Superior temporal gyrus (tissue), 1 donor: Measurements from ENCODE around the gene CDC20B.

ENCODE experiments used
- DNase-seq: peaks from one replicate; pipeline ENCODE4 v3.0.0-alpha.2; 2016; ENCODE audit errors: extremely low spot score

The CDC20B gene, protein sequence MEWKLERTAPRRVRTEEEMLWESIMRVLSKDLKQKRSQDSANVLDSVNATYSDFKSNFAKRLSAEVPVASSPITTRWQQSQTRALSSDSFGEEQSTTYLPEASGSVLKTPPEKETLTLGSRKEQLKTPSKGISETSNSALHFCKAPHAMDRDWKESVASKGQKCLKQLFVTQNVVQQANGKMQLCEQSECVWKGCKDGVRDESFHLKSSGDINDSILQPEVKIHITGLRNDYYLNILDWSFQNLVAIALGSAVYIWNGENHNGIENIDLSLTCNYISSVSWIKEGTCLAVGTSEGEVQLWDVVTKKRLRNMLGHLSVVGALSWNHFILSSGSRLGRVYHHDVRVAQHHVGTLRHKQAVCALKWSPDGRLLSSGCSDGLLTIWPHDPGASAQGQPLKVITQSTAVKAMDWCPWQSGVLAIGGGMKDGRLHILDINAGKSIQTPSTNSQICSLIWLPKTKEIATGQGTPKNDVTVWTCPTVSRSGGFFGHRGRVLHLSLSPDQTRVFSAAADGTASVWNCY

DNA sequence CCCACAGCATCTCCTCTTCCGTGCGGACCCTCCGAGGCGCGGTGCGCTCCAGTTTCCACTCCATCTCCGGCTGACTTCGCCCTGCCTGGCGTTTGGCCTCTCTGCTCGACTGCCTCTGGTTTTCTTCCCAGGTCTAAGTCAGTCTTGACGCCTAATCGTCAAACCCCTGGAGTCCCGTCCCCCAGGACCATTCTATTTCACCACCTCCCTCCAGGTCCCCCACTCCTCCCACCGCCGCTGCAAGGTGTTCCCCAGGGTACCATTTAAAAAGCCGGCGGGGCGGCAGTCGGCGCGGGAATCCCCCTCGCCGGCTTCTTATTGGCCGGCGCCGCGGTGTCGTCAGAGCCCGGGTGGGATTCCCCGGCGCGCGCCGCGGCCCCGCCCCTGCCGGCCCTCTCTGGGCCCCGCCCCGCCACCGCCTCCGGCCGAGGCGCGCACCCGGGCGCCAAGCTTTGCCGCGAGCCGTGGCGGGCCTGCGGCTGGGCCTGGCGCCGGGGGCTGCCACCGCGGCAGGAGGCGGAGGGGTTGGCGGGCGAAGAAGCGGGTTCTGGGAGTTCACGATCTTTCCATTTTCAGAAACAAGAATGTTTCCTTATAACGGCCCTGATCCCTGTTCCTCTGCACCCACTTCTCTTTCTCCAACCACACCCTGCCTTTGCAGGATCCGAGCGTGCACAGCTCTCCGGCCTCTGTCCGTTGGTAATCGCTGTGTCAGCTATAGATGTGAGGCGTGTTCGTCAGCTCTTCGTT is at the start of gene CDC20B:
Gene CDC20B (minus strand): TSS at position 241 of the 750 bp plus-strand sequence. CDS start 177 bp downstream, at position 64.
- no peak for DNase-seq

DNA sequence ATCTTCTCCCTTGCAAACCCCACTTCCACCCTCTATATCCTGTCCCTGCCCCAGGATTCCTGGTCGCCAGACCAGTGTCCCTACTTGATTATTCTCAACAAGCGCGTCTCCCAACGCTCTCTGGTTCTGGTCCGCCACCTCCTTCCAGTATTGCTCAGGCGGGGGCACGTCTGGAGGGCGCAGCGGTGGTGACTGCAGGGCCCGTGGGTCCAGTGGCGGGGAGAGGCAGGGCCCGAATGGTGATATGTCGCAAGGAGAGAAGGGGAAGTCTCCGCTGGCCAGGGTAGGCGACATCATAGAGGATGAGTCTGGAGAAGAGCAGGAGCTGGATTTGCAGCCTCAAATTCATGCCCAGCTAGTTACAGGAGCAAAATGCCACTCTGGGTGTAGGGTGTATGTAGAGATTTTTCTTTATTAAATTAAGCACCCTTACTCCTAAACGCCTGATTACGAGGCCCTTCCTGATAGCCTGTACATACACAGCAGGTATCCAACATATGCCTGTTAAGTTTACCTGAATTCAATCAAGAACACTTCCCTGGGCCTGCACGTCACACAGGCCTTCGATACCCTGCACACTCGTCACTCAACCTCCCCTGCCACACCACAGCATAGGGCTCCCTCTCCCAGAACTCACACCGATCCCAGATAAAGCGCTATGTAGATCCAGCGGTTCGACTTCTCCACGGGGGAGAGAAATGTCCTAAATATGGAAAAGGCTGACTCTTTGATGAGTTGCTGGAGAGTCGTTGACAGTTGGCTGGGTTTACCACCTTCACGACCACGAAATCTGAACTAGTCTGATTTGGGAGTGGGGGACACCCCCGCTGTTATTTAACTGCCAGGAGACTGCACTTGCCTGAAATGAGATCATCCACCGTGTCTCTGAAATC is 49.4 kb upstream of the CDC20B start:
- no peak for DNase-seq

DNA sequence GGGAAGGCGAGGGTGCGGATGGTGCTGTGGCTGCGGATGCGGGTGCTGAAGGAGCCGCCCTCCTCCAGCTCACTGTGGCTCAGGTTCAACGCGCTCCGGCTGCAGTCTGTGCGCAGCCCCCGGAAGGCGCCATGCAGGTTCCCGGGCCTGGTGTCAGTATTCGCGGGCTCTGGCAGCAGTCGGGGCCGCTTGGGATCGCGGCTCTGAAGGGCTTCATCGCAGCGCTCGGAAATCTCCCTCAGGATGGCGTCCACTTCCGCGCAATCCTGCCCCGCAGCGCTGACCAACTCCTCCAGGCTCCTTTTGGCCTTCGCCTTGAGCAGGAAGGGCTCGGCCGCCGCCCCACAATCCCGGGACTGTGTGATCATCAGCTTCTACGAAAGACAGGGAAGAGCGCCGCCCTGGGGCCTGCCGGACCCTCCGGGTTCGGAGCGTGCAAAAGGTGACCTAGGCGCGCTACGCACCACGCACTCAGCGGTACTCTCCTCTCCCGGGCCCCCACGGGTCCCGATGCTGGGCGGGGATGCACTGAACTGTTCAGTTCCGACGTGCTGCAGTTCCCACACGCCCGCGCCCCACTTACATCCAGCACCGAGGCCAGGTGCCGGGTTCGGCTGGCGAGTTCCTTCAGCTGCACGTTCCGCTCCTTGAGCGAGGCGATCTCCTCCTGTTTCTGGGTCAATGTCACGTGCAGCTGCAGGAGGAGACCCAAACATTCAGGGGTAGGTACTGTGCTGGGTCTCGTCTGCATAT is 47.6 kb upstream of the CDC20B start:
- DNase-seq, result no peak

DNA sequence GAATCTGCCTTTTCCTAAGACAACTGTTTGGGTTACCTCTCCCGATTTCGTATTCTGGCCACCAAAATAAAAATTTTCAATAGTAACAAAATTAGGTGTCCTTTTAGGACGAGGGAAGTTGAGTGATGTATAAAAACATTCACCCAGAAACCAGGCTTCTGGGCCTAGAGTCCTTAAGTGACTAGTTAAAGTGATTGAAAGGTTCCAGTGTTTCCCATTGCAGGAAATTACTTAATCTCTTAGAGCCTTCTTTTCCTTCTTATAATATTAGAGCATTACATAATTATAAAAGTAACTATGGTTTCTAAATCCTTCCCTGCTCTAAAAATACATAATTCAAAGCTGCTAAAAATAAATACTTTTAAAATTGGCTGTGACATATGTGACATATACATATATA is 46.8 kb upstream of the CDC20B start:
- no peak for DNase-seq

DNA sequence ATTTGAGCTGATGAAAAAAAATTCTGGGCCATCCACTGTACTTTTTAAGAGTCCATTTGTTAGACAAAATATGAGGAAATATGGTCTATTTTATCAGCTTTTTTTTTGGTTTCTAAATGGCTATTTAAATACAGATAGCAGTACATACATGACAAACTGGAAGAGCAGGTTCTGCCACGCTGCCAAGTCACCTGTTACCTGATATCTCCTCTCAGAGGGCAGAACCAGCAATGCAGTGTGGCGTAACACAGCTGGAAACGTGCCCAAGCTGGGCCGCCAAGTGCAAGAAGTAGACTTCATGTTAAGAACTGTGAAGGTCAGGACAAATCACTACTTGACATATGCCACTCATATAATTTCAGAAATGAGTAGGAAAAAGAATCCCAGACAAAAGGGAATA is 46.0 kb upstream of the CDC20B start:
- DNase-seq, result no peak

DNA sequence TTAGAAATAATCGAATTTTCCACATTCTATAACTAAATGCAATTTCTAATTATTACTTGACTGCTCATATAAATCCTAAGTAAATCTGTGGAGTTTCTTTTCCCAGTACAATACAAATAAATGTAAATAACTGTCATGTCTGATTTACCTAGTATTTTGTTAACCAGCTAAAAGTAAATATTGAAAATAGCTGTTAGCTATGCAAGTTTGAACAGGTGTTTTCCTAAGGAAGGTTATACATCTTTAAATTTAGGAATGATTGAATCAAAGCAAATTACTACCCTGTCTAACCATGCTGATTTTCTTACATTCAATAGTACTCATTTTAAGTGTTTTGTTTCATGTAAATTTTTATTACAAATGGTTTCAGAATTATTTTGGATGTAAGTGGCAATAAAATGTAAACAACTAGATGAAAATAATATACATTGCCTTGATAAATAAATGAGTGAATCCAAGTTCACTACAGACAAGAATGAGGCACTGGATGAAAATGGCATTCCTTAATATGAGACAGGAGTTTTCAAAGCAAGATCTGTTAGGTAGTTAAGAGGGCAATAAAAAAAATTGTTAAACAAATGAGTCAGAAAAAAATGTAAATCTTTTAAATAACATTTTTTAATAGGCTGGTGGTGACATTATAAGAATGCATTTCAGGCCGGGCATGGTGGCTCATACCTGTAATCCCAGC is 38.4 kb upstream of the CDC20B start:
- DNase-seq, result no peak

DNA sequence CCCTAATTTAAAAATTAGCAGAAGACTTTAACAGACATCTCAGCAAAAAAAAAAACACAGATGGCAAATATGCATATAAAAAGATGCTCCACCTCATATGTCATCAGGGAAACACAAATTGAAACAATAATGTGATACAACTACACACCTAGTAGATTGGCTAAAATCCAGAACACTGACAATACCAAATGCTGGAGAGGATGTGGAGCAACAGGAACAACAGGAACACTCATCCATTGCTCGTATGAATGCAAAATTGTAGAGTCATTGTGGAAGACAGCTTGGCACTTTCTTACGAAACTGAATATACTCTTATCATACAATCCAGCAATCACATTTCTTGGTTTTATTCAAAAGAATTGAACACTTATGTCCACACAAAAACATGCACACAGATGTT is 32.0 kb upstream of the CDC20B start:
- no peak for DNase-seq

DNA sequence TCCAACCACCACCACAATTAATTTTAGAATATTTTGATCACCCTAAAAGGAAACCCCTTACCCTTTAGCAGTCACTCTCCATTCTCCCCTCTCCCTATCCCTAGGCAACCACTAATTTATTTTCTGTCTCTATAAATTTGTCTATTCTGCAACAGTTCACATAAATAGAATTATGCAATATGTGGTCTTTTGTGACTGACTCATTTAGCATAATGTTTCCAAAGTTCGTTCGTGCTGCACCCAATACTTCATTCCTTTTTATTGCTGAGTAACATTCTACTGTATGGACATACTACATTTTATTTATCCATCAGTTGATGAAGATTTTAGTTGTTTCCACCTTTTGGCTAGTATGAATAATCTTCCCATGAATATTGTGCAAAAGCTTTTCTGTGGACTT is 18.2 kb upstream of the CDC20B start:
- DNase-seq, result no peak

DNA sequence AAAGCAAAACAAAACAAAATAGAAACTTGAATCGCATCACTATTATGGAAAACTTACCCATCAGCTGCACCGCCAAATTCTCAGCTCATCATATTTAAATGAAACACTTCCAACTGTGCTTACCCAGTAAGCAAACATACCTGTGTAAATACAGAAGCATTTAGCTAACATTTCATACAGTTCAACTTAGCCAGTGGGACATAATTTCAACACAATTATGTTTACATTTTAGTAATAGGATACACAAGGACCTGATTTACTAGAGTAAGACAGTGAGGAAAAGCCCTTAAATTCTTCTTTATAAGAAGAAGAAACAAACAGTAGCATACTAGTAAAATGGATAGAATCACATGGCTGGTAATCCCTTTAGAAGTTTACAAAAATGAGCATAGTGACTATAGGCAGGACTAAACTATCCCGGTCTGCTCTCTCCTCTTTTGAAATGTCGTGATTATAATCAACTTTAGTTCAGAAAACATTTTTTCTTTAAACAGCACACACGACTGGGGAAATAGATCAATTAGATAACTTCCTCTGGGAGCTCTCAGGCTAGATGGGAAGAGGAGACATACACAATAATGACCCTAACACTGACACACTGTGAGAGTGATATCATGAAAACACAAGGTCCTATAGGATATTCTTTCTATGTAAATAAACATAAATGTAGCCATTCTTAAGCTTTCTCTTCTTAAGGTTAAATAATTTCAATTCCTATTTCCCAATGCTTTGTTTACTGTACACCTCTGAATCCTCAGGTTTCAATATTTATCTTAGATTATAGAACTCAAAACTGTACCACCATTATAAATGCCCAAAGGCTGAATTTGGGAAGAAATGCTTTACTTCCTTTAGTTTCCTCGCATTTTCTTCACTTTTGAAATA is 15.9 kb upstream of the CDC20B start:
- no peak for DNase-seq

DNA sequence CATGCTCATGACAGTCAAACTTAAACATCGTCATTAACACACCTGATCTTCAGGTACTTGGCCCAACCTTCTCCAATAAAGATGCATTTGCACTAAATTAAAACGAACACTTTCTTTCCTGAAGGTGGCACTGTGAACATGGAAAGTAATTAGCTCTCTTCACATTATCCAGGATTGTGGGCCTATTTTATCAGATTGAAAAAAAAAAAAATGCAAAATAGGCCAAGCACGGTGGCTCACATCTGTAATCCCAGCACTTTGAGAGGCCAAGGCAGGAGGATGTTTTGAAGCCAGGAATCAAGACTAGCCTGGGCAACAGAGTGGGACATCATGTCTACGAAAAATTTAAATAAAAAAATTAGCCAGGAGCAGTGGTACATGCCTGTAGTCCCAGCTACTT is 14.4 kb upstream of the CDC20B start:
- DNase-seq, result no peak

DNA sequence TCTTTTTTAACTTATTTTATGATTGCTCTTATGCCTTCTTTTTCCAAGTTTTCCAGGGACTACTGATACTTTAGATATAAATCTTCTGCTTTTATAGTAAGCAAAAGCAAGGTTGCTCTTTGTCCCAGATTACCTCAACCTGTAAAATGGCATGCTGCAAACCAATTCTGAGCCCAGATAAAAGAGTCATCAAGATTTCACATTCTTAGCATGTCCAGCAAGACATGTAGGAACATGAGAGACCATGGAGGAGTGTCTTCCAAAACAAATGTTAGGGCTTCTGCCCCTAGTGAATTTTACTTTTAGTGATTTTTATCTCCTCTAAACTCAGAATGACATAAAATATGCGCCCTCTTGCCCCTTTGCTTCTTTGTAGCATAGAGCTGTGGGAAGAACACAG is 7.0 kb upstream of the CDC20B start:
- no peak for DNase-seq

DNA sequence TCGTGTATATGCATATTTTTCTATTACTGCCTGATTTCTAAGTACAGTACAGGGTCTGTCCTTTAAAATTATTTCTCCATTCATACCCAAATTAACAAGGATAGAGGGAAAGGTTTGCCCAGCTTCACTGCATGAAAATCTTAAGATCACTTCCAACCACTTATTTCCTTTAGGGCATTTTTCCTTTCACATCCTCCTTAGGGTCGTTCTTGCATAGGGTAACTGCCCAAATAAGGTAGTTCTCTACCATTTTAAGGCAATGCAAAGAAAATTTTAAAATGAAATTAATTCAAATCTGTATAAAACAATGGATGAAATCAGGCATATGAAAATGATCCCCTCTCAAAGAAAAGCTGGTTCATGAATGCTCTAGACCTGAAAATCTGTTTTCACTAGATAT is 4.1 kb upstream of the CDC20B start:
- no peak for DNase-seq

DNA sequence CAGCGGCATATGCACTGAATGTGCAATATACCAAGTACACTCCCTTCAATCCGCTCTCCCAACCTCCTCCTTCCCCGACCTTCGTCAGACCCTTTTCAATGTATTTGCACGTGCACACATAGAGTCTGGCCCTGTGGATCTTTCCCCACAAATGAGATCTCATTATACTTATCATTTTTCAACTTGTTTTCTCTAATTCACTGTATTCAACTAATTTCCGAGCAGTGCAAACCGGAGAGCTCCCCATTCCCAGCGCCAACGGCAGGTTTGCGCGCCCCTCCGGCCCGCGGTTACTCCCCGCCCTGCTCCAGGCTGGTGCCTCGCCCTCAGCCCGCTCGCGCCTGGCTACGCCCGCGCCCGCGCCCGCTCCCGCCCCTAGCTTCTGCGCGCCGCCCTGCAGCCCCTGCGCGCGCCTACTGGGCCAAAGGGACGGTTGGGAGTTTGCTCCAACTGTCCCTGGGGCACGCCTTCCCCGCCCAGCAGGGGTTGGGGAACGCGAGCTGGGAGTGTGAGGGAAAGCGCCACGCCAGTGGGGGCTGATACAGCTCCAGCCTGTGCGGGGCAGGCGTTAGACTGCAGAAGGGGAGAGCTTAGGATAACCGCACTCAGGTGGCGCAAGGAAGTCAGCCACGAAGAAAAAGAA is 3.3 kb upstream of the CDC20B start:
- DNase-seq, result no peak

DNA sequence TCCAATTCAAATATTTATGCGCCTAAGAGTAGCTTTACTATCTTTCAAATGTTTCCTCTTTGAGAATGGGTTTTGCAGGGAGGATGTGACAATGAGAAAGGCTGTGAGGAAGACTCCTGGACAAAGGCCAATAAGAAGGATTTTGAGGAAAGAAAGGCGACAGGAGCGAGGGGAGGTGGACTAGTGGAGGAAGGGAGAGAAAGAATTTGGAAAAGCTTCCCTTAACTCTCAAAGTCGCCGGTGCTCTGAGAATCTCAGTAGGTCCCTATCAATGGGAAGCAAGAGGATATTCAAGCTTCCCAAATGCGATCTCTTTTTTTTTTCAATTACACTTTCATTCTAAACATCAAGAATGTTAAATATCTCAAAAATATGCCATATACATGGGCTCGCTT is 2.8 kb upstream of the CDC20B start:
- no peak for DNase-seq

DNA sequence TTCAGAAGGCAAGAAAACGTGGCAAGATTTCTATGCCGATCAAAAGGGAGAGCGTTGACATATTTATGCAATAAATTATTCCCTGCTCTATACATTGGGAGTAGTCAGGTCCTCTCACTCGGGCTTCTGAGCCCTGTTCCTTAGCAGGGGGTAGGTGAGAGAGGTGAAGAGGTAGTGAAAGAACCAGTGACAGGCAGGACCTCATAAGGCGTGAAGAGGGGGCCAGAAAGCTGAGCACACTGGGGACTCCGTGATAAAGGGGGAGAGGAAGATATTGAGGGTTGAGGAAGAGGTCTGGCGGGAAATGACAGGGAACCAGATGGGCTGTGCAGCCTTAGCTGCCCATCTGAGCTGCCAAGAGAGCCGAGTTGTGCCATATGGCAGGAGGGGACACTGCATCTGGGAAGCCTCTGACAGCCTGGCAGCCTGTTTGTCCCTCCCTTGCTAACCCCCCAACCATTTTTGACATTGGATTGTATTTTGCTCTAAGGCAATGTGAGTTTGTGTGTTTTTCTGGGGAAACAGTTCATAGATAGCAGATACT is 782 bp upstream of the CDC20B start:
- peak; percentile 29 for DNase-seq

DNA sequence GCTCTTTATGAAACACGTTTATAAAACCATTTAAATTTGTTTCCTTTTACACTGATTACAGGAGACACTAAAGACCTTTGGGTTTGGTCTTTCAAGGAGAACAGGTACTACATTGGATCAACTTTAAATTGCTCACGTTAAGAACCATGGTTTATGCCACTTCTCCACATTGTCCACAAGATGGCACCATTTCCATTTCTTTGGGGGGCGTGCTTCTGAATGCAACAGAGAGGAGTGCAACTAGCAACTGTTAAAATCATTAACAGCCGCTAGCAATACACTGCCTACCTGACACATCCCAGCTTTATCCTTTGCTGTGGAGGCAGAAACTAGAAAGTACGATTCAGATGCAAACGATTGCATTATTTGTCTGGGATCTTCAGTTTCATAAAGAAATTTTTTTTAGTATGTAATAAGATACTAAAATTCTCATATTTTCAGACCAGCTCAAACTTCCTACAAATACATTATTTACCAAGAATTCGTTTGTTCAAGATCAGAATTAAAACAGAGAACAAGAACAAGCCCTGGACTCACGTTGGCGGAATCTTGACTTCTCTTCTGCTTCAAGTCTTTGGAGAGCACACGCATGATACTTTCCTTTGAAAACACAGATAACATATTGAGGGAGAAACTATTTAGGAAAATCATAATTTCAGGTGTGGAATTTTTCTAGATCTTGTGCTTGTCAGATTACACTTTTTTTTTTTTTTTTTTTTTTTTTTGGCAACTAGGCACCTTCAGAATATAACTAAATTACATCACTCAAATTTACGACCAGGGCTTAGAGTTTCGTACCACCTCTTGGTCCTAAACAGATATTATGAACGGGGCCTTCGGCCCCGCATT is 702 bp downstream of the CDC20B start:
- DNase-seq, result peak; percentile 92

DNA sequence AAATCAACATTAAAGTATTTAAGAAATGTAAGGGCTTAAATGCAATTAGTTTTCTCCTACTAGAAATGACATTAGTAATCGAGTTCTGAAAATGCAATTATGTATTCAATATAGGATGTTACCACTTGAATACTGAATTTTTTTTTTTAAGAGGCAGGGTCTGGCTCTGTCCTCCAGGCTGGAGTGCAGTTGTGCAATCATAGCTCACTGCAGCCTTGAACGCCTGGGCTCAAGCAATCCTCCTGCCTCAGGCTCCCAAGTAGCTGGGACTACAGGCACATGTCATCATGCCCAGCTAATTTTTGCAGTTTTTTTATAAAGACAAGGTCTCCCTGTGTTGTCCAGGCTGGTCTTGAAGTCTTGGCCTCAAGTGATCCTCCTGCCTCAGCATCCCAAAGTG is 1.5 kb downstream of the CDC20B start:
- DNase-seq, result no peak

DNA sequence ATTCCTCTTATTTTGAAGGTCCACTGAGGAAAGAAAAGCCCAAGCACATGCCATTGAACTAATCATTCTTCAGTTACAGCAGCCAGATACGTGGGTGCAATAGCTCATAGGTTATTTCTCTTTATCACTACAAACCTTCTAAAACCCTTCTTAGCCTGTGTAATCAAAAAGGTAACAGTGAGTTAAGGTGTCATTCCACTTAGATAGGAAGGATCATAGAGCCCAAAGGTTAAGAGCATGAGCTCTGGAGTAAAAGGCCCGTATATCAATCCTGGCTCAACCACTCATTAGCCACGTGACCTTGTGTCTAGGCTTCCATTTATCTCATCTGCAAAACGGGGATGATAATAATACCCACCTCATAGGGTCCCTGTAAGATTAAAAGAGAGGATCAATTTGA is 10.3 kb downstream of the CDC20B start:
- no peak for DNase-seq
